Cardiac muscle cell (in vitro differentiated cells and primary cell): Measurements from ENCODE around the gene PRELID2. TPM values are rescaled to one million over a fixed set of nuclear protein-coding genes. Genes with fewer than 3 reads are reported as not detected.

Experiments
- DNase-seq, 2 donors: peaks; one replicate each; pipeline versions ENCODE4 v3.0.0 to v3.0.0-alpha.2; 2010 to 2017; ENCODE audit warnings: low read depth in 1 of 2, low spot score in 1 of 2
- H3K27ac ChIP-seq: fragments of 200-600 bp; sonication (generic); 2 replicates; pipeline ENCODE4 v1.5.1; 2016
- H3K27me3 ChIP-seq: fragments of 200-600 bp; sonication (generic); 2 replicates; pipeline ENCODE4 v1.6.0; 2016; ENCODE audit warnings: control low read depth
- H3K36me3 ChIP-seq: fragments of 200-600 bp; sonication (generic); 2 replicates; pipeline ENCODE4 v1.5.1; 2016; ENCODE audit warnings: control low read depth
- H3K4me1 ChIP-seq: fragments of 200-600 bp; sonication (generic); 2 replicates; pipeline ENCODE4 v1.8.1; 2017; ENCODE audit warnings: low read depth, mild to moderate bottlenecking, mixed run types
- H3K4me3 ChIP-seq: fragments of 200-600 bp; sonication (generic); 2 replicates; pipeline ENCODE4 v1.5.1; 2016; ENCODE audit warnings: mild to moderate bottlenecking
- H3K9me3 ChIP-seq: fragments of 200-600 bp; sonication (generic); 2 replicates; pipeline ENCODE4 v1.5.1; 2017; ENCODE audit warnings: low read depth, mild to moderate bottlenecking, control low read depth
- polyA plus RNA-seq: library from polyadenylated mRNA; unstranded; fragments of >200 nt; fragmentation: Nextera tagmentation; extraction: Ambion mirVana; gene quantifications from 2 replicates; pipeline ENCODE4 v1.2.1, GENCODE V29; 2016
- total RNA-seq: library from RNA; depleted of rRNA; stranded (reverse); fragments of >200 nt; gene quantifications from 2 replicates; pipeline ENCODE4 v1.2.3, GENCODE V29; 2016
- TF ChIP-seq, protein P1 (sequence below): IDR thresholded peaks from 2 replicates; pipeline ENCODE4 v1.5.1; 2012; ENCODE audit warnings: low read depth, mild to moderate bottlenecking, low read length

Gene PRELID2
- total and polyA plus RNA-seq, 2 experiments from 2014 or later, result 26.3 to 41.2 TPM

DNA sequence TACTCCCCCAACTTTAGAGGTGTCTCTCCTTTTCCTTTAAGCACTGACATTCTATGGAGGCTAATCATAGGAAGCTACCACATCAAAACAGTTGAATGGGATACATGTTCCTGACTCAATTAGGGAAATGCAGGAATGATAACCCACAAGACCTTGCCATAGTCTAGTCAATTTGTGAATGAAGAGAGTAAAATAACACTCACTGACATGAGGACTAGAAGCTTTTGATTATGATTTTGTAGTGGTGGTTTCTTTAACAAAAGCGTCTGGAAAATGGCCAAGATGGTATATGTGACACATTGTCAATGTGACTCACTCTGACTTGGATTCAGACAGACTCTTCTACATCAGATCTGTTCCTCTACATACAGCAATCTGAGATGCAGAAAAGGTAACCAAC lies 13.7 kb upstream of the PRELID2 start:
- Histone ChIP-seq H3K27ac (no peak overlapping the region), H3K27me3 (no peaks in the 10 kb centered on the region), H3K4me1 (no peaks in the 10 kb centered on the region), H3K9me3 (no peaks in the 10 kb centered on the region), H3K36me3 (no peaks in the 10 kb centered on the region), H3K4me3 (no peak overlapping the region)
- no peak for DNase-seq
- TF ChIP-seq, protein P1, sequence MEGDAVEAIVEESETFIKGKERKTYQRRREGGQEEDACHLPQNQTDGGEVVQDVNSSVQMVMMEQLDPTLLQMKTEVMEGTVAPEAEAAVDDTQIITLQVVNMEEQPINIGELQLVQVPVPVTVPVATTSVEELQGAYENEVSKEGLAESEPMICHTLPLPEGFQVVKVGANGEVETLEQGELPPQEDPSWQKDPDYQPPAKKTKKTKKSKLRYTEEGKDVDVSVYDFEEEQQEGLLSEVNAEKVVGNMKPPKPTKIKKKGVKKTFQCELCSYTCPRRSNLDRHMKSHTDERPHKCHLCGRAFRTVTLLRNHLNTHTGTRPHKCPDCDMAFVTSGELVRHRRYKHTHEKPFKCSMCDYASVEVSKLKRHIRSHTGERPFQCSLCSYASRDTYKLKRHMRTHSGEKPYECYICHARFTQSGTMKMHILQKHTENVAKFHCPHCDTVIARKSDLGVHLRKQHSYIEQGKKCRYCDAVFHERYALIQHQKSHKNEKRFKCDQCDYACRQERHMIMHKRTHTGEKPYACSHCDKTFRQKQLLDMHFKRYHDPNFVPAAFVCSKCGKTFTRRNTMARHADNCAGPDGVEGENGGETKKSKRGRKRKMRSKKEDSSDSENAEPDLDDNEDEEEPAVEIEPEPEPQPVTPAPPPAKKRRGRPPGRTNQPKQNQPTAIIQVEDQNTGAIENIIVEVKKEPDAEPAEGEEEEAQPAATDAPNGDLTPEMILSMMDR, result no peak

DNA sequence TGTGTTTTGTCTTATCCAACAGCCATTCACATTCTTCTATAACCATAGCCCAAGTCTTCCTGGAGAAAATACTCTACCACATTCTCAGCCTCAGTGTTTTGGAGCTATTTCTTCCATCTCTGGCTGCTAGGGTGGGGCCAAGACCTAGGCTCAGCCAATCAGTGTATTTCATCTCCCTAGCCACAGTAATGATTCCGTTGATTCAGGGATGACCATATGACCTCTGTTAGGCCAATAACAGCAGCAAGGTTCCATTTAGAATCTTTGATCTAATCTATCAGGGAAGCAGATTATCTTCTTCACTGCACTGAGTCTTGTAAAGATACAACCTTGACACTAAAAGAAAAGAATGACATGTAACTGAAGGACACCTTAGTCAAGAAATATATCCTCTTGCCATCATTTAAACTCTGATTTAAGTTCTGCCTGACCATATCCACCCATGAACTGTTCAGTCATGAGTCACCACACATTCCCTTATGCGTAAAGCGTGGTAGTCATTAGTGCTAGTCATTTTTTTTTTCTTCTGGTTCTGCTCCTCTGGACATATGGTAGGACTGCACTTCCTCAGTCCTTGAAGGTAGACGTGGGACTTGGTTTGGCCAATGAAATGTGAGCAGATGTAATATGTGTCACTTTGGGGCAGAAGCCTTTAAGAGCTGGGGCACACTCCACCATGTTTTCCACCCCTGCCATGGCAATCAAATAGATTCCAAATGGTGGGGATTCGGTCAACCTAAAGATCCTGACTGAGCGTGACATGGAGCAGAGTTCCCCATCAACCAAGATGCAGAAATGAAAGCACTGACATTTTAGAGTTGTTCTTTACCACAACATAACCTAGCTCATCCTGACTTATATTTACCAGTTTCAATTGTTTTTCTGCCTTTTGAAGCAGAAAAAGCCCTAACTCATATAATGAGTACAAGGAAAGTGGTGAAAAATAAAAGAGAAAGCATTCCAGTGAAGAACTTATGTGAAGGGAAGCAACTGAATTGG lies 12.7 kb upstream of the PRELID2 start:
- DNase-seq, result peak in 1 of 2 donors; percentile 60
- no peaks in the 10 kb centered on the region for H3K27me3 ChIP-seq
- no peaks in the 10 kb centered on the region for H3K4me1 ChIP-seq
- H3K9me3 ChIP-seq, result no peaks in the 10 kb centered on the region
- no peak overlapping the region for H3K27ac ChIP-seq
- H3K4me3 ChIP-seq, result no peak overlapping the region
- no peaks in the 10 kb centered on the region for H3K36me3 ChIP-seq
- TF ChIP-seq, protein P1, result no peak

DNA sequence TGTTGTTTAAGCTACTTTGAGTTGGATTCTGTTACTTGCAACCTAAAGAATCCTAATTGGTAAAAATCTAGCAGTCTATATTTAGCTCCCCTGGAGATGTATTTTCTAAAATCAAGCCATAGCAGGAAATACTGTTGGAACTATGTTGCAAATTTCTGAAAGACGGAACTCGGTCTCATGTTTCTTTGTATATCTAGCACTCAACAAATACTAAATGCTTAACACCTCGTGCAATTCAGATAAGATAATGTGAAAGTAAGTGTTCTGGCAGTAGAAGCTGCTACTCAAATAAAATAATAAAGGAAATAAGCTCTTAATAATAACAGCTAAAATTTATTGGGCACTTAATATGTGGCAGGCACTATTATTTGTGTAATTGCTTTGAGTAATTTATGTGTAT lies 10.9 kb upstream of the PRELID2 start:
- TF ChIP-seq, protein P1, result no peak
- H3K27ac ChIP-seq, result no peak overlapping the region
- no peaks in the 10 kb centered on the region for H3K4me1 ChIP-seq
- H3K9me3 ChIP-seq, result no peaks in the 10 kb centered on the region
- H3K4me3 ChIP-seq, result no peak overlapping the region
- no peaks in the 10 kb centered on the region for H3K27me3 ChIP-seq
- DNase-seq, result no peak
- no peaks in the 10 kb centered on the region for H3K36me3 ChIP-seq

DNA sequence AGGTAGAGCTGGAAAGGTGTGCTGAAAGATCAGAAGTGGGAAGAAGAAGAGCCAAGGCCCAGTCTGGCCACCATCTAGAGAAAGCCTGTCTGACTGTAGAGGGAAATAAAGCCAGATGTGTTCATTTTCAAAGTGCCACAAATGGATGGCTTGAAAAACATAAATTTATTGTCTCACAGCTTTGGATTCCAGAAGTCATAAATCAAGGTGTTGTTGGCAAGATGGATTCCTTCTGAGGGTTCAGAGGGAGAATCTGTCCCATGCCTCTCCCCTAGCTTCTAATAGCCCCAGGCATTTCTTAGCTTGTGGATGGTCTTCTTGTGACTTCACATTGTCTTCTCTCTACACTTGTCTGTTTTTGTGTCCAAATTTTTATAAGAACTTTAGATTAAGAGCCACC lies 6.2 kb upstream of the PRELID2 start:
- Histone ChIP-seq H3K36me3 (no peaks in the 10 kb centered on the region), H3K9me3 (no peaks in the 10 kb centered on the region), H3K27me3 (no peaks in the 10 kb centered on the region), H3K4me3 (no peak overlapping the region), H3K27ac (no peak overlapping the region), H3K4me1 (no peaks in the 10 kb centered on the region)
- TF ChIP-seq, protein P1, result no peak
- DNase-seq, result no peak

DNA sequence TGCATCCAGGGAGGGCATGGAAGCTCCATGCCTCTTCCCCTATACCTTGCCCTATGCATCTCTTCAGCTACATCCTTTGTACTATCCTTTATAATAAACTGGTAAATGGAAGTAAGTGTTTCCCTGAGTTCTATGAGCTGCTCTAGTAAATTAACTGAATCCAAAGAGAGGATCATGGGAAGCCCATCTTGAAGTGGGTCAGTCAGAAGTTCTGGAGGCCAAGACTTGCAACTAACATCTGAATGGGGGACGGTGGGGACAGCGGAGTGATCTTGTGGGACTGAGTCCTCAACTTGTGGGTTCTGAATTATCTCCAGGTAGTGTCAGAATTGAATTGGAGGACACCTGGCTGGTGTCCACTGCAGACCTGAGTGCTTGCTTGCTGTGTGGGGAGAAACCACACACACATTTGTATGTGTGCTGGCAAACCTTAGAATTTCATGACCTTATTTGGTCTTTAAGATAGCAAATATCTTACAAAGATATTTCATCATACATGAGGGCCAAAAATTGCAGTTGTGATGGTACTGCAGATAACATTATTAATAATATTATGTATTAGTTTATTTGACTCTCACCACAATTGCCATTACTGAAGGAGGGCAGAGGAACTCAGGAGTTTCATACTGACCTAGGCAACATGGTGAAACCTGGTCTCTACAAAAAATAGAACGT lies 5.5 kb upstream of the PRELID2 start:
- no peak overlapping the region for H3K4me3 ChIP-seq
- H3K27ac ChIP-seq, result no peak overlapping the region
- H3K36me3 ChIP-seq, result no peaks in the 10 kb centered on the region
- H3K4me1 ChIP-seq, result no peaks in the 10 kb centered on the region
- H3K9me3 ChIP-seq, result no peaks in the 10 kb centered on the region
- no peak for DNase-seq
- H3K27me3 ChIP-seq, result no peaks in the 10 kb centered on the region
- TF ChIP-seq, protein P1, result no peak
